ENCODE results near the gene PLEKHM1.

Gene PLEKHM1

GRCh38 chr17:45427181-45427835 lies 63.2 kb downstream of the PLEKHM1 start:
- no peak for DNase-seq

- no peak for DNase-seq
Measured at GRCh38 chr17:45426561-45426960, 64.0 kb downstream of the PLEKHM1 start.

GRCh38 chr17:45425984-45426413 lies 64.5 kb downstream of the PLEKHM1 start:
- DNase-seq, result no peak

- peak; percentile 68 for DNase-seq
Measured at GRCh38 chr17:45425125-45425983, 65.2 kb downstream of the PLEKHM1 start.

- DNase-seq, result no peak
Measured at GRCh38 chr17:45424769-45425124, 65.8 kb downstream of the PLEKHM1 start.

GRCh38 chr17:45423975-45424335 lies 66.6 kb downstream of the PLEKHM1 start:
- no peak for DNase-seq

- DNase-seq, result no peak
Measured at GRCh38 chr17:45423304-45423974, 67.1 kb downstream of the PLEKHM1 start.

- no peak for DNase-seq
Measured at GRCh38 chr17:45414990-45415881, 75.3 kb downstream of the PLEKHM1 start.

GRCh38 chr17:45413498-45413923 lies 77.0 kb downstream of the PLEKHM1 start:
- DNase-seq, result no peak

- DNase-seq, result no peak
Measured at GRCh38 chr17:45411348-45412105, 79.0 kb downstream of the PLEKHM1 start.

- DNase-seq, result no peak
Measured at GRCh38 chr17:45410144-45411091, 80.1 kb downstream of the PLEKHM1 start.

GRCh38 chr17:45409659-45410076 lies 80.9 kb downstream of the PLEKHM1 start:
- DNase-seq, result no peak

GRCh38 chr17:45408611-45409421 lies 81.7 kb downstream of the PLEKHM1 start:
- no peak for DNase-seq

GRCh38 chr17:45406107-45406506 lies 84.4 kb downstream of the PLEKHM1 start:
- DNase-seq, result no peak

- DNase-seq, result no peak
Measured at GRCh38 chr17:45405250-45406086, 85.1 kb downstream of the PLEKHM1 start.

GRCh38 chr17:45404870-45405249 lies 85.7 kb downstream of the PLEKHM1 start:
- DNase-seq, result no peak

GRCh38 chr17:45403906-45404490 lies 86.5 kb downstream of the PLEKHM1 start:
- no peak for DNase-seq

GRCh38 chr17:45402916-45403315 lies 87.6 kb downstream of the PLEKHM1 start:
- DNase-seq, result no peak

- no peak for DNase-seq
Measured at GRCh38 chr17:45398800-45399199, 91.7 kb downstream of the PLEKHM1 start.
